ENCODE results near the gene CHST14.
A peak's percentile ranks its signal among the peaks of the same experiment; 100 is the strongest.

CHST14 gene

DNA sequence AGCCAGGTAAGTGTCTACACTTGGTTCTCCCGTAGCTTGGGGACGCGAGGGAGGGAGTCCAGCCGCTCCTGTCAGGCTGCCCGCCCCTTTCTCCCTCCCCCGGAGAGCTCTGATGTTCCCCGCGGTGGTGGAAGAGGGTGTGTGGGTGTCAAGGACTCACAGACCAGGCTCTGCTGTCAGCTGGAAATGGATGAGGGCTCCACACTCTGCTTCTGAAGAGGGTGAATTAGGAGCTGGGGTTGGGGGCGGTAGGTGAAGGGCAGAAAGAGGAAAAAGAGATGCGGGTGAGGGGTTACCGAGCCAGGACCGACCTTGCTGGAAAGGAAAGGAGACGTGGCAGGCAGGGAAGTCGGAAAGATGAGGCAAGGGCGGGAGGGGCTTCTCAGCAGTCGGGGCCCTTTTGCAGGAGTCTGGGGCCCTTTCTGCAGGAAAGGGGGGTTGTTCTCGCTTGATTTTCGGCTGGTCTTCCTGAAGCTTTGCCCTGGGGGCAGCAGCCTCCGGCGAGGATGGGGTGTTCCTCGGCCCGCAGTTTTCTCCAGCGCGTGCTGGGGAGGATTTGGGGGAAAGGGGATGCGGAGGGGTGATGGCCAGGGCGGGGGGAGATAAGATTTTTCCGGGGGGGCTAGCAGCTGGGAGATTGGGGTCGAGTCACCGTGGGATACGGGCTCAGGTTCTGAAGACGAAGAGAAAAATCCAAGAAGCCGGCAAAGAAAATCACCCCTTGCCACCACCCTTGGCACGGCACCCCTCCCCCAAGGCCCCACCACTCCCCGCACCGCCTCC lies 30.6 kb upstream of the CHST14 start:
- TF ChIP-seq CTCF (IDR thresholded peaks at IDR 0.05; ENCODE audit: low read length) (no peak), EZH2 (optimal IDR thresholded peaks at IDR 0.05; ENCODE audit: low read depth, low read length) (no peak), EZH2phosphoT487 (IDR thresholded peaks at IDR 0.05; ENCODE audit: low read length) (no peak)

DNA sequence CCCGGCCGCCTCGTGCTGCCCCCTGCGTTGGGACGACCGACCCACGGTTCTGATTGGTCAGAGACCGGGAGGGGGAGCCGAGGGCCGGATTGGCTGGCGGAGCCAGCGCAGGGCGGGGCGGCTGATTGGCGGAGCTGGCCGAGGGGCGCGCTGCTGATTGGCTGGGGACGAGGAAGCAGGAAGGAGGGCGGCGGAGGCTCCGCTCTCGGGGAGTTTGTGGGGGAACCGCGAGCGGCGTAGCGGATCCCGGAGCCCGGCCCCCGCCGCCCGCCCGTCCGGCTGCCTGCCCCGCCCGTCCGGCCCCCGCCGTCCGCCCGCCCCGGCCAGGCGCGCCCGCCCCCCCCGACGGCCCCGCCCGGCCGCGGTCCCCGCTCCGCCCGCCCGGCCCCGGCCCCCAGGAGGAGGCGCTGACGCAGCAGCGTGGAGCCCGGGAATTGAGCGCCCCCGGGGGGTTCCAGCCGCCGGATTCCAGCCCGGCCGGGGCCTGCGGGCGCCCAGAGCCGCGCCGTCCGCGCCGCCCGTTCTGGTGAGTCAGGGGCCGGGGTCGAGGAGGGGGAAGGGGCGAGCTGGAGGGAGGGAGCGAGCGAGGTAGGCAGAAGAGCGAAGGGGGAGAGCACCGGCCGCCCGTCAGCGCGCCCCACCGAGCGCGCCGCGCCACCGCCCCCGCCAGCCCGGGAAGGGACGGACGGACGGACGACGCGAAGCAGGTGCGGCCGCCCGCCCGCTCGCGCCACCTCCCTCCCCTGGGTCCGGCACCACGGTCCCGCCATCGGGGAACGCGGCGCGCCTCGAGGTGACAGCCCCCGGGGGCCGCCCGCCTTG lies 29.8 kb upstream of the CHST14 start, which contains the start of gene BAHD1:
BAHD1 (plus strand) TSS at position 211 of the 822 bp plus-strand sequence. CDS start 17,512 bp downstream, outside the sequence.
- peaks cover 16% of the 10 kb centered on the region for H3F3A ChIP-seq (ENCODE audit: insufficient read depth, low read length)
- no peak within 1 kb of the TSS for H3K27ac ChIP-seq (ENCODE audit: low read length)

More for the DNA sequence above, 30.6 kb upstream of the CHST14 start:
- H4K20me1 ChIP-seq (ENCODE audit: insufficient read depth, low read length) = 0 out of 2 replicates have a peak, but pooled peaks cover 5% of the 10 kb centered on the region
- H3K79me2 ChIP-seq (ENCODE audit: low read length) = peaks cover 35% of the 10 kb centered on the region
- H3K36me3 ChIP-seq (replicated peaks; ENCODE audit: insufficient read depth, low read length) = no peaks in the 10 kb centered on the region
- no peak overlapping the region for H3K27ac ChIP-seq (ENCODE audit: low read length)
- no peaks in the 10 kb centered on the region for H3K9me2 ChIP-seq (replicated peaks; ENCODE audit: insufficient read depth, low read length)
- H3K4me3 ChIP-seq (ENCODE audit: low read length) = peak overlapping the region; percentile 70
- no peaks in the 10 kb centered on the region for H3K9me3 ChIP-seq (replicated peaks; ENCODE audit: insufficient read depth, low read length)
- H3K27me3 ChIP-seq (replicated peaks; ENCODE audit: insufficient read depth, low read length) = peaks cover 33% of the 10 kb centered on the region
- H3K4me2 ChIP-seq (ENCODE audit: low read depth, low read length) = peak overlapping the region; percentile 97
- peak overlapping the region; percentile 53 for H2AFZ ChIP-seq (ENCODE audit: low read length)
- no peaks in the 10 kb centered on the region for H3K4me1 ChIP-seq (ENCODE audit: low read length)
- peaks cover 16% of the 10 kb centered on the region for H3F3A ChIP-seq (ENCODE audit: insufficient read depth, low read length)
- DNase-seq = peak; percentile 24
- H3K9ac ChIP-seq (ENCODE audit: low read length) = peak overlapping the region; percentile 40; the same call in 1 of the 2 replicates

More for the DNA sequence above, 29.8 kb upstream of the CHST14 start, which contains the start of gene BAHD1:
- no peak for TF ChIP-seq EZH2 (optimal IDR thresholded peaks at IDR 0.05; ENCODE audit: low read depth, low read length)
- no peak for TF ChIP-seq CTCF (IDR thresholded peaks at IDR 0.05; ENCODE audit: low read length)
- no peak for TF ChIP-seq EZH2phosphoT487 (IDR thresholded peaks at IDR 0.05; ENCODE audit: low read length)
- H4K20me1 ChIP-seq (ENCODE audit: insufficient read depth, low read length) = 0 out of 2 replicates have a peak, but pooled peaks cover 5% of the 10 kb centered on the region
- H3K9me3 ChIP-seq (replicated peaks; ENCODE audit: insufficient read depth, low read length) = no peaks in the 10 kb centered on the region
- no peaks in the 10 kb centered on the region for H3K36me3 ChIP-seq (replicated peaks; ENCODE audit: insufficient read depth, low read length)
- H3K4me3 ChIP-seq (ENCODE audit: low read length) = peak within 1 kb of the TSS; percentile 77
- peak within 1 kb of the TSS; percentile 56 for H3K9ac ChIP-seq (ENCODE audit: low read length)
- peaks cover 43% of the 10 kb centered on the region for H3K79me2 ChIP-seq (ENCODE audit: low read length)
- H3K27me3 ChIP-seq (replicated peaks; ENCODE audit: insufficient read depth, low read length) = peaks cover 33% of the 10 kb centered on the region
- peak; percentile 93 for DNase-seq
- no peaks in the 10 kb centered on the region for H3K4me1 ChIP-seq (ENCODE audit: low read length)
- H2AFZ ChIP-seq (ENCODE audit: low read length) = peak within 1 kb of the TSS; percentile 71
- H3K9me2 ChIP-seq (replicated peaks; ENCODE audit: insufficient read depth, low read length) = no peaks in the 10 kb centered on the region
- peak within 1 kb of the TSS; percentile 97 for H3K4me2 ChIP-seq (ENCODE audit: low read depth, low read length)

Data from MM.1S (cell line).